HPDE6-E6E7 (cell line): ENCODE data around the gene CELA3B.
A peak's percentile ranks its signal among the peaks of the same experiment; 100 is the strongest.
"Not testable (repeated sequence)": the region's sequence is repeated elsewhere in the genome, so short reads cannot be mapped to it uniquely, and the experiment has no call there.

Experiments
- DNase-seq: peaks from one replicate; pipeline ENCODE4 v3.0.0; 2011; ENCODE audit warnings: missing footprints; ENCODE audit errors: extremely low spot score

The CELA3B gene

DNA sequence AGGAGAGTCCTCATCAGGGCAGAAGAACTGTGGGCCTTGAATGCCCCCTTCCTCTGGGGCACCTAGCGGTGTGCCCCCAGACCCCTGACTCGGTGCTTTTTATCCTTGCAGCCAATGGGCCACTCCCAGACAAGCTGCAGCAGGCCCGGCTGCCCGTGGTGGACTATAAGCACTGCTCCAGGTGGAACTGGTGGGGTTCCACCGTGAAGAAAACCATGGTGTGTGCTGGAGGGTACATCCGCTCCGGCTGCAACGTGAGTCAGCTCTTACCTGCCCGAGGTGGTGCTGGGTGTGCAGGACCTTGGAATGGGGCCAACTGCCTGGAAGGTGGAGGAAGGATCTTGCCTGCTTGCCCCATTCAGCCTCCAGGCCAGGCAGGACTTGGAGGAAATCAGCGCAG is 30.4 kb downstream of the CELA3B start:
- not testable (repeated sequence) for DNase-seq

DNA sequence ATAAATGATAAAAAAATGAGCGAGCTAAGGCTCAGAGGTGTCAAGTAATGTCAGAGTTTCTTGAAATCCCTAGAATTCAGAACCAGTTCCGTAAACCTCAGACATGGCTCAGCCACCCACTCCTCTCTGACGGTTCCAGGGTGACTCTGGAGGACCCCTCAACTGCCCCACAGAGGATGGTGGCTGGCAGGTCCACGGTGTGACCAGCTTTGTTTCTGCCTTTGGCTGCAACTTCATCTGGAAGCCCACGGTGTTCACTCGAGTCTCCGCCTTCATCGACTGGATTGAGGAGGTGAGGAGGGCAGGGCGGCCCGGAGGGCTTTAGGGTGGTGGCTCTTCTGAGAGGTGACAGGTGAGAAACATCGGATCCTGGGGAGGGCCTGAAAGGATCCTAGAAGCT is 32.7 kb downstream of the CELA3B start:
- not testable (repeated sequence) for DNase-seq

DNA sequence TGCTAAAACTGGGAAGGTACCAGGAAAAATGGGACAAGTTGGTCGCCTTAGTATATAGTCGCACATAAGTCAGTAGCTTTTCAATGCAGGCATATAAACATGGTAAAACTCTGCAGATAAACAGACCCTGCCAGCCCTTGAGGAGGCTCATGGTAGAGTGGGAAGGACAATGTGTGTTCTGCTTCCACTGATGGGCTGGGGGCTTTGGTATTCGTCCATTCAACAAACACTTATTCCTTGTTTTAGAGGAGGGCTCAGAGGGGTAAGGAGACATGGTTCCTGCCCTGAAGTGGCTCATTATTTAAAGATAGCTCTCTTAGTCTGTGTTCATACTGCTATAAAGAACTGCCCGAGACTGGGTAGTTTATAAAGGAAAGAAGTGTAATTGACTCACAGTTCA is 35.9 kb downstream of the CELA3B start:
- not testable (repeated sequence) for DNase-seq

DNA sequence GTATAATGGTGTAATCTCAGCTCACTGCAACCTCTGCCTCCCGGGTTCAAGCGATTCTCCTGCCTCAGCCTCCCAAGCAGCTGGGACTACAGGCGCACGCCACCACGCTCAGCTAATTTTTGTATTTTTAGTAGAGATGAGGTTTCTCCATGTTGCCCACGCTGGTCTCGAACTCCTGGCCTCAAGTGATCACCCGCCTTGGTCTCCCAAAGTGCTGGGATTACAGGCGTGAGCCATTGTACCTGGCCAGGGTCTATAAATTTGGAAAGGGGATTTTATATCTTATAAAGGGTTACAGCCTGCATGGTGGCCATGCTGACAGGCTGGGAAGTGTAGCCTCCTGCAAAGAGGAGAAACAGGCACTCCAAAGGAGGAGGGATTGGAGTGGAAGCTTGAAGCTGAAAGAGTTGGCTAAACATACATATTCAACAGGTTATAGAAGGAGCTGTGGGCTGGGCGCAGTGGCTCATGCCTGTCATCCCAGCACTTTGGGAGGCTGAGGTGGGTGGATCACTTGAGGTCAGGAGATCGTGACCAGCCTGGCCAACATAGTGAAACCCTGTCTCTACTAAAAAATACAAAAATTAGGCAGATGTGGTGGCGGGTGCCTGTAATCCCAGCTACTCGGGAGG is 37.9 kb downstream of the CELA3B start:
- not testable (repeated sequence) for DNase-seq

DNA sequence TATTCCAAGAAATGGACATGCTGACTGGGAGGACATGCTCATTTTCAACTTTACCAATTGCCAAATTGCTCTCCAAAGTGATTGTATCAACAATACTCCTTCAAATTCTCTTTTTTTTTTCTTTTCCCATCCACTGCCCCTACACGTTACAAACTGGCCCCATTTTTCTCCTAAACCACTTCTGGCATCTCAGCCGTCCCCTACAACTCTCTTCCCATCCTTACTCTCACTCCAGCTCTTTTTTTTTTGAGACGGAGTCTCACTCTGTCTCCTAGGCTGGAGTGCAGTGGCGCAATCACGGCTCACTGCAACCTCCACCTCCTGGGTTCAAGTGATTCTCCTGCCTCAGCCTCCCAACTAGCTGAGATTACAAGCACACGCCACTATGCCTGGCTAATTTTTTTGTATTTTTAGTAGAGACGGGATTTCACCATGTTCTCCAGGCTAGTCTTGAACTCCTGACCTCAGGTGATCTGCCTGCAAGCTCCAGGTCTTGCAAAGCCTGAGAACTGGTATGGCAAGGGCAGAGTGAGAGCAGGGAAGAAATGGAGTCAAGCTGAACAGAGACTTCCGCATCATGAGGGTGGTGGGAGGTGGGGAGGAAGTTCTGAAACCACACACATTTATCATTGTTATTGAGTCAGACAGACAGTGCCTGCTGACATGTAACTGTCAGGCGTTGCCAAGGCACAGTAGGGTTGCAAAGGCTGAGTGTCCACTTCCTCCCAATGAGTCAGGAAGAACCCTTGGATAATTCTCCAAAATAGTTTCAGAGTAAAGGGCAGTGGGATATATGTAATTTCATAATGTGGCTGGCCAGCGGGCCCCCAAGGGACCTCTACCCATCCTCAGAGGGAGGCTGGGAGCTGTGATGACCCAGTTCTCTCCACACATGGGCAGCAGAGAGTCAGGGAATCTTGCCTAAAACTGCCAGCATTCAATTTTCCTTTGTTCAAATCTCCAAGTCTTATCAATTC is 42.0 kb downstream of the CELA3B start:
- DNase-seq: peak; percentile 97

DNA sequence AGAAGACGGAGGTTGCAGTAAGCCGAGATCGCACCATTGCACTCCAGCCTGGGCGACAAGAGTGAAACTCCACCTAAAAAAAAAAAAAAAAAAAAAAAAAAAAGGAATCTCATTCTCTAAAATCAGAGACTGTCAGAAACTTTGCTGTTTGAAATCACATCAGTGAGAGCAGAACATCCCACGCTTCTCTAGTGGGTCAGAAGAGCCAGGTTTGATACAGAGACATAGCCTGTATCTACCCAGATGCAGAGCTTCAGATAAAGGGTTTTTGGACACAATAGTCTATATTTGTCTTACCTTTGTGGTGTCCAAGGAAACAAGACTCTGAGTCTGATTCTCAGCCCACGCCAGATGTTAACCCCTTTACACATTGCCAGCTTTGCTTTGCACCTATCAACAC is 44.2 kb downstream of the CELA3B start:
- DNase-seq: no peak

DNA sequence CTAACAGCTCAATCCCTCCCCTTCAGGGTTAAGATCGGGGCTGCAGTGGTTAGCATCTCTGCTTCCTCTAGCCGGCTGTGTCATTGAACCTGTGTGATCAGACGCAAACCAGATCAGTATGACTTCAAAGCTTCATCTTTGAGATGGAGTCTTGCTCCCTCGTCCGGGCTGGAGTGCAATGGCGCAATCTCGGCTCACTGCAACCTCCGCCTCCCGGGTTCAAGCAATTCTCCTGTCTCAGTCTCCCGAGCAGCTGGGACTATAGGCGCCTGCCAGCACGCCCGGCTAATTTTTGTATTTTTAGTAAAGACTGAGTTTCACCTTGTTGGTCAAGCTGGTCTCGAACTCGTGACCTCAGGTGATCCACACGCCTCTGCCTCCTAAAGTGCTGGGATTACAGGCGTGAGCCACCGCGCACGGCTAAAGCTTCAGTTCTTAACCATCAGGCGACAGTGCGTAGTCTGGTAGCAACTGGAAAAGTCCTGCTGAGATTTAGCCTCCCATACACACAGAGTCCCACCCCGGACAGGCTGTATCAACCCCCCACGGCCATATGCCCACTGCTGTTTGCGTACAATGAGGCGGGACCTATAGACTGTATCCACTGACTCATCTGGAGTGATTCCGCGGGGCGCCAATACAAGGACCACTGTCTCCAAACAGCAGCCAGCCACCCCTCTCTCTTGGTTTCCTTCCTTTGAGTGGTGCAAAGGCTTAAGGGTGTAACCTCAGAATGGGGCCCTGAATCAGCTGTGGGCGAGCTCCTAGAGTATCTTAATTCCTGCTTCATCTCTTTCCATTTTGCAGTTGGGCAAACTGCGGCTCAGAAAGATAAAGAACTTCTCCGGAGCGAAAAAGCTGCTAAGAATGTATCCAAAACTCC is 47.9 kb downstream of the CELA3B start:
- no peak for DNase-seq

DNA sequence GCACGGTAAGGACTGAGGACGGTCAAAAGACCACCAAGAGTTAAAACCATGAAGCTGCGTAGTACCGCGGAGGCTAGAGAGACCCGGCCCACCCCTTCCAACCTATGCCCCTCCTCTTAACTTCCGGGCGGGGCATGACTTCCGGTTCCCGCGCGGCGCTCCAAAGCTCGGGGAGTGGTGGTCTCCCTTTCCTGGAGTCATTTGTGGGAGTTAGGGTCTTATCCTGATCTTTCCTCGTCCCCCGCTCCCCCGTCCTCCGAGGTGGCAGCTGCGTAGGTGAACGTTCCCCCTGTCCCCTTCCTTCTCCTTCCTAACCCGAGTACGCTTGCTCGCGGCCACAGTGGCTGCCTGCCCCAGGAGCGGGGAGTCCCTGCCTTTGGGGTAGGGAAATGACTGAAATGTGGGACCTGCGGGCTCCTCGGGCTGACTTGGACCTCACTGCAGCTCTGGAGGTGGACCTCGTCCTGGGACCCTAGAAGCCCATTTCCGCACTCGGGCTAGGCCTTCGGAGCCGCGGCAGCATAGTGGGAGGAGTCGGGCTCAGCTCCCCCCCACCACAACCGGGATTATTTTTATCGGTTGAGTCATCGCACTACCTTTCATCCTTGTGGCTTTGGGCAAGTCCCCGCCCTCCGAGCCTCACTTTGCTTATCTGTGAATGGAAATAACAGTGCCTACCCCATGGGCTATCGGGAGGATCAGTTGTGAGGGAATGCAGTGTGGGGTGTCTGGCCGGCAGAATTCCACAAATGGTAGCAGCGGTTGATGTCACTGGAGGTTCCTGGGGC is 48.7 kb downstream of the CELA3B start:
- DNase-seq: peak; percentile 88

DNA sequence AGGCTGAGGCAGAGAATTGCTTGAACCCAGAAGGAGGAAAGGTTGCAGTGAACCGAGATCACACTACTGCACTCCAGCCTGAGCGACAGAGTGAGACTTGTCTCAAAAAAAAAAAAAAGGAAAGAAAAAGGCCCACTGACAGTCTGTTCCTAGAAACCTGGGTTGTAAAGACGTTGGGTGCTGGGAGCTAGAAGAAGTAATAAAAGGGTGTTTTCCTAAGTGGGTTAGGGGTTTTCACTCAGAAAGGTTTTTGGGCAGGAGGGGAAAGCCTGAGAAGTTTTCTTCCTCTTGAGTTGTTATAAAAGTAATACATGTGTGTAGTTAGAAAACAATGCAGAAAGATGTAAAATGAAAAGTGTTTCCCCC is 50.1 kb downstream of the CELA3B start:
- DNase-seq: no peak

DNA sequence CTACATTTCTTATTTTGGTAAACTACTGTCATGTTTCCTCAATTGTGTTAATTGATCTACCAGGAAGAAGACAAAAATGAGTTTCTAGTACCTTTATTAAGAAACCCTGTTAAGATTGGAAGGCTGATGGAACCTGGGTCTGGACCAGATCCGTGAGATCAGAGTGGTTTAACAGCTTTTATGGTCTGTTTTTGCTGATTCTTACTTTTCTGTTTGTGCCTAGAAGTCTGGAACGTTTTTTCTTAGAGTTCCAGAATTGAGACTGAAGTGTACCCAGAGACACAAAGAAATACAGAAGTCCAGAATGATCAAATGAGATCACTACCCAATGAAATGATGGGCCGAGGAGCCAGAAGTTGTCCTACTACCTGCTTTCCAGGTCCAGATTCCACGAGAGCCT is 53.2 kb downstream of the CELA3B start:
- no peak for DNase-seq

DNA sequence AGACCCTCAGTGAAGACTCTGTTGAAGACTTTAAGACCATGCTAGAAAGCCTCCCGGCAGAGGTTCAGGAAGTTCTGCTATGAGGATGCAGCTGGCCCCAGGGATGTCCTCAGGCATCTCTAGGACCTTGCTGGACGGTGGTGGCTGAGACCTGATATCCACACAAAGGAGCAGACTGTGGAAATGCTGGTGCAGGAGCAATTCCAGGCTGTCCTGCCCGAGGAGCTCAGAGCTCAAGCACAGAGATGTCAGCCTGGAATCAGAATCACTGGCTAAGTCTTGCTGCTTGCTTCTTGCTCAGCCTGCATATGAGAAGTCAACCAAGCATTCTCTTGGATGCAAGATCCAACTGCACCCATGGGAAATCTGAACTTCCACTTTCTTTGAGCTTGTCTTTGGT is 53.7 kb downstream of the CELA3B start:
- DNase-seq: no peak

DNA sequence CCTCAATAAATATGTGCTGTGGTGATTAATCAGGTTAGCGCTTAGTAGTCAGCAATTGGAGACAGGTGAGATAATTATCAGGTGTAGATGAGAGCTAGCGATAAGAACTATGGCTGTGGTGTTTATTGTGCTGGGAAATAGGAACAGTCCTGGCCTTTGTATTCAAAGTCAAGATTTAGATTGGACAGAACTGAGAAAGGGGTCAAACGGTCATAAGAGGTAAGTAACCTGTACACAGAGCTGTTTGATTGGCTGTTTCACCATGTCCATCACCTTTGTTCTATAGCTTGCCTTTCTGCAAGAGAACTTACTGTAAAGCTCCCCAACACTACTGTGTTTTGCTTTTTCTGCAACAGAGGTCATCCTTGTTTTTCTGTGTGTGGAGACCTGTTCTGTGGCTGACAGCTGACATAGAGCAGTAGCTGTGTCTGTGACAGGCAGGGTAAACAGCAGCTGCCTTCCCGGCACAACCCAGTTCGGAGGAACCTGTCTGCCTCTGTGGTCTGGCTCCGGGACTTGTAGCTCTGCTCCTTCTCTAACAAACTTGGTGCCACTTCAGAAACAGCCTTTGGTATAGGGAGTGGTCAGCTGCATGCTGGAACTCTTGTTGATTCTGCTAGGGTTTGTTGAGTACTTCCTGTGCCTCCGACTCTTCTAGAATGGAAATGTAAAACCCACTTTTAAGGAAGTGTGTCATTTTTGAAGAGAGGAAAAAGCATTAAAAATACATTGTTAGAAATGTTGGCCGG is 54.6 kb downstream of the CELA3B start:
- DNase-seq: no peak

DNA sequence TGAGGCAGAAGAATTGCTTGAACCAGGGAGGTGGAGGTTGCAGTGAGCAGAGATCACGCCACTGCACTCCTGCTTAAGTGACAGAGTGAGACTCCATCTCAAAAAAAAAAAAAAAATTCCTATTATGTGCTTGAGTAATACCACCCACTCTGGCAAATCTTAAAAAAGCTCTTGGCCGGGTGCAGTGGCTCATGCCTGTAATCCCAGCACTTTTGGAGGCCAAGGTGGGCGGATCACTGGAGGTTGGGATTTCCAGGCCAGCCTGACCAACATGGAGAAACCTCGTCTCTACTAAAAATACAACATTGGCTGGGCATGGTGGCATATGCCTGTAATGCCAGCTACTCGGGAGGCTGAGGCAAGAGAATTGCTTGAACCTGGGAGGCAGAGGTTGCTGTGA is 58.0 kb downstream of the CELA3B start:
- not testable (repeated sequence) for DNase-seq

DNA sequence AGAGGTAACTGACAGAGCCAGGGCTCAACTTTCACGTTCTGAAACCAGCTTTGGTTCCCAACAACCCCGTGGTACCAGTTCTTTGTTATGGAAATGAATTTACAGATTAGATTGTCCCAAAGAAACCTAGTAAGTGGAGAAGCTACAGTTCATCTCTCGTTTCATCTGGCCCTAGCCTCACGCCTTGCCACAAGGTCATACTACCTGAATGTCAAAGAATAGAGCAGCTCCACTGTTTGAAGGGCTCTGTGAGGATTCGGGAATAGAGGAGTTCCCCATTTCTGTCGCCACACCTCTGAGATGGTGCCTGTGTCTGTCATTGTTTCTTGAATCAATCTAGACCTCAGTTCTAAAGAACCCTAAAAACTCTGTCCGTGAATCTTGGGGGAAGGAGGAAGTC is 60.7 kb downstream of the CELA3B start:
- no peak for DNase-seq

DNA sequence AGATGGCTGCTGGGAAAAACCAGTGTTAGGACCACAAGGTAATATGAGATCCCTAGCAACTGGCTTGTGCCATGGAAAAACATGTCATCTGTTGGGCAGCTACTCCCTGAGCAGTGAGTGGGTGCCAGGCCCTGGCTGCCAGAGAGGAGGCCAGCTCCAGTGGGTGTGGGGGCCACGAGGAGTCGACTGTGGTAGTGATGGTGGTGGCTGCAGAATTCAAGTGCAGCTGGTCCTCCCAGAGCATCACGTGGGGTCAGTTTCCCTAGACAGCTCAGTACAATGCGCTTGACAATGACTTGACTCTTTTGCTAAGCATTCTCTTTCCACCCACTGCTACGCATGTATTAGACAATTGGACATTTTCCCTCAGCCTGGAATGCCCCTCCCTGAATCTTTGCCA is 61.2 kb downstream of the CELA3B start:
- no peak for DNase-seq
